ENCODE data around the gene CLTB.

GRCh38 chr5:176397736-176398420, 18.5 kb downstream of the CLTB start:
- TF ChIP-seq POLR2A (IDR thresholded peaks at IDR 0.05; ENCODE audit: low read depth, low read length): no peak
- TF ChIP-seq POLR2AphosphoS5 (IDR thresholded peaks at IDR 0.05; ENCODE audit: low read depth, low read length): no peak
- no peak for TF ChIP-seq TAF1 (IDR thresholded peaks at IDR 0.05; ENCODE audit: borderline replicate concordance, low read depth, low read length)

Measured in GM12892 (cell line).